MM.1S (cell line): Measurements from ENCODE around the gene C19orf81.

Experiments used
- EZH2 ChIP-seq: fragments of 300-600 bp; sonication (generic); optimal IDR thresholded peaks from 2 replicates; pipeline ENCODE3; 2017; ENCODE audit warnings: low read depth, mild to moderate bottlenecking, antibody characterized with exemption, low read length, mixed read lengths
- EZH2phosphoT487 ChIP-seq: fragments of 300-600 bp; sonication (generic); IDR thresholded peaks from 2 replicates; pipeline ENCODE4 v1.6.1; 2018; ENCODE audit warnings: antibody characterized with exemption, low read length
- TF ChIP-seq, protein P1 (sequence below): fragments of 300-600 bp; sonication (generic); IDR thresholded peaks from 2 replicates; pipeline ENCODE4 v1.5.1; 2016; ENCODE audit warnings: antibody characterized with exemption, low read length, mixed read lengths

DNA sequence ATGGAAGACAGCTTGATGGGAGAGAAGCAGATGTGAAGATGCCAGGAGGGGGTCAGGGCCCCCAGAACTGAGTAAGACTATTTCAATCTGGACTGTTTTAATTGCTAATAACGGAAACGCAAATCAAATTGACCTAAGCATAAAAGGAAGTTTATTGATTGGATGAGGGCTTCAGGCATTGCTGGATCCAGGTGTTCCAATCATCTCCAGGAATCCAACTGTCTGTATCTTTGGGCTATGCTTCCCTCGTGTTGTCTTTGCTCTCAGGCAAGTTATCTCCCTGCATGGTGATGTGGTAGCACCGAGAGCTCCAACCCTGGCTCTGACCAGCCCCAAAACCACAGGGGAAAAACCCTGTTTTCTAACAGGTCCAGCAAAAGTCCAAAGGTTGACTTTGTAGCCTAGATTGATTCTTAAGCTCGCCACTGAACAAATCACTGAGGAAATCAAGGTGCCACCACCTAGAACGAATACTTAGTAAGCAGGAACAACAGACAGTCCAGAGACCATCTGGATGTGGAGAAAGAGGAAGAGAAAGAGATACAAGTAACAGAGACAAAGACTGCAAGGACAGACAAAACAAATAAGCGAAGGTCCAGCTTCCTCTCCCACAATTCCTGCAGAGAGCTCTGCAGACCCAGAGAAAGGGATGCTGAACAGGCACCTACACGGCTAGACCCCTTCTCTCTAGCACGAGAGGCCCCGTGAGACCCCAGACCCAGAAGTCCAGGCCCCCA is 1.2 kb upstream of the C19orf81 start:
- TF ChIP-seq, protein P1, sequence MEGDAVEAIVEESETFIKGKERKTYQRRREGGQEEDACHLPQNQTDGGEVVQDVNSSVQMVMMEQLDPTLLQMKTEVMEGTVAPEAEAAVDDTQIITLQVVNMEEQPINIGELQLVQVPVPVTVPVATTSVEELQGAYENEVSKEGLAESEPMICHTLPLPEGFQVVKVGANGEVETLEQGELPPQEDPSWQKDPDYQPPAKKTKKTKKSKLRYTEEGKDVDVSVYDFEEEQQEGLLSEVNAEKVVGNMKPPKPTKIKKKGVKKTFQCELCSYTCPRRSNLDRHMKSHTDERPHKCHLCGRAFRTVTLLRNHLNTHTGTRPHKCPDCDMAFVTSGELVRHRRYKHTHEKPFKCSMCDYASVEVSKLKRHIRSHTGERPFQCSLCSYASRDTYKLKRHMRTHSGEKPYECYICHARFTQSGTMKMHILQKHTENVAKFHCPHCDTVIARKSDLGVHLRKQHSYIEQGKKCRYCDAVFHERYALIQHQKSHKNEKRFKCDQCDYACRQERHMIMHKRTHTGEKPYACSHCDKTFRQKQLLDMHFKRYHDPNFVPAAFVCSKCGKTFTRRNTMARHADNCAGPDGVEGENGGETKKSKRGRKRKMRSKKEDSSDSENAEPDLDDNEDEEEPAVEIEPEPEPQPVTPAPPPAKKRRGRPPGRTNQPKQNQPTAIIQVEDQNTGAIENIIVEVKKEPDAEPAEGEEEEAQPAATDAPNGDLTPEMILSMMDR, result no peak
- TF ChIP-seq EZH2 (no peak), EZH2phosphoT487 (no peak)
